A673 (cell line): Measurements from ENCODE around the gene KIF1A.

Source experiments
- CTCF ChIP-seq: fragments of 300-800, 200-600 bp; sonication (generic); conservative IDR thresholded peaks from 2 replicates; pipeline ENCODE4 v1.5.1; 2017; ENCODE audit warnings: low read depth, mild to moderate bottlenecking, antibody characterized with exemption, low read length, moderate library complexity, mixed read lengths
- EZH2 ChIP-seq: fragments of 200-600 bp; sonication (generic); IDR thresholded peaks from 2 replicates; pipeline ENCODE4 v1.6.1; 2017; ENCODE audit warnings: borderline replicate concordance, low read depth, mild to moderate bottlenecking, mixed read lengths, antibody characterized with exemption, low read length; ENCODE audit not compliant: poor library complexity, severe bottlenecking

- TF ChIP-seq EZH2 (no peak), CTCF (no peak)
Measured at GRCh38 chr2:240689975-240690374, 130.0 kb downstream of the KIF1A start.
